HG03095 (cell line): Measurements from ENCODE around the gene ADAMTS8.

Experiments
- ATAC-seq: cut with Tn5 transposase; IDR thresholded peaks from one replicate; pipeline ENCODE4 v1.9.1; 2021; ENCODE audit warnings: moderate library complexity; ENCODE audit not compliant: unreplicated experiment

The ADAMTS8 gene

DNA sequence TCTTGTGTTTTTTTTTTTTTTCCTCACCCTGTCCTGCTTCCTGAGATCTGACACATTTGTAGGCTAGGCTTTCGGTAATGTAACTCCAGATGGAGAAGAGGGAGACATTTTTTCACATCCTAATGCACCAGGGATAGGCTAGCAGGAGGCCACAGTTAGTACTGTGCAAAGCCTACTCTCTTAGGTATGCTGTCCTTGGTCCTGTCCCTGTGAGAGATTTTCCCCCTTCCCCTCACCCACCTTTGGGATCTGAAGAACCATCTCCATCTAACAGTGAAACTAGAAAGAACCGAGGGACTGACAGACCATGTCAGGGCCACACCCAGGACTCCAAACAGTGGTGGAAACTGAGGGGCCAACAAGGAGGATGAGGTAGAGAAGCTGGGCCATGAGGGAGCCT, 29.2 kb downstream of the ADAMTS8 start:
- no peak for ATAC-seq

DNA sequence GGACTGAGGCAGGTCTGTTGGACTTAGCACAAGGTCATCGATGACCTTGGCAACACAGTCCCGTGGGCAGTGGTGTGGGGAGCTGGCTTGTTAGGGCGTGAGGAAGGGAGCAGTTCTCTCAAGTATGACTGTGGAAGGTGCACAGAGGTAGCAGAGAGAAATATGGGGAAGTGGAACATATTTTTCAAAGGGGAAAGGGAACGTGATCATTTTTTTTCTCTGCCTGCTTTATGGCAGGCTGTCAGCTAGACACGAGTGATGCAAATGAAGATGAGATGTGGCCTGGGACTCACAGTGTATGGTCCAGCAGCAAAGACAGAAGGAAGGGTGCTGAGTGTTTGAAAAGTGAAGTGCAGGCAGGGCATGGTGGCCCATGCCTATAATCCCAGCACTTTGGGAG, 30.6 kb downstream of the ADAMTS8 start:
- ATAC-seq = no peak

DNA sequence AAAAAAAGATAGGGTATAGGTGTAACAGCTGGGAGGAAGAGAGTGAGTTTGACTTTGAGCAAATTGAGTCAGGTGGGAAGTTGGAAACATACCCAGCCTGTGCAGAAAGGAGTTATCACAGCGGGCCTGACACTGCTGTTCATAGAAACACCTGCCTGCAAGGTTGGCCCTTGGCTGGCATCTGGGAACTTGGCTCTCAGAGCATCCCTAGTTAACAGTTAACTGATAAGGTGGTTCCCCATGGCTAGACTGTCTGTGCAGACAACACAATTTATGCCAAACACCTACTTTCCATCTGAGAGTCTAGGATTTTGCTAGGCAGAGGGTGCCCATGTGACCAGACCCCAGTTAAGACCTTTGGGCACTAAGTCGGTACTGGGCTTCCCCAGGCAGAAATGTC, 31.4 kb downstream of the ADAMTS8 start:
- ATAC-seq = no peak

DNA sequence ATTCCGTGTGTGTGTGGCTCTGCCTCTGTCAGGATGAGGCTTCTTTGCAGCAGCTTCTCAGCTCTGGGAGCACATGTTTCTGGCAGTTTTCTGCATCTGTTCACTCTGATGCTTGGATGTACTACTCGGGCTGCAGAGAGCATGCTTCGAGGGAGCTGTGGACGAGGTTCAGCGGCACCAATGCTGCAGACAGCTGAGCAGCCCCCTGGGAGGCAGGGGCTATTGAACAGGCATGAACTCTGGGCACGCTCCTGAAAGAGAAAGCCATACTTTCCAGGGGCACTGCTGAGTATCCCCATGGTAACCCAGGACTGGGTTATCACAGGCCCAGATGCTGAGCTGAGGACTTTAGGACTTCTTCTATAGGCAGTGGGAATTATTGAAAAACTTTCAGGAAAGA, 33.8 kb downstream of the ADAMTS8 start:
- ATAC-seq = no peak

DNA sequence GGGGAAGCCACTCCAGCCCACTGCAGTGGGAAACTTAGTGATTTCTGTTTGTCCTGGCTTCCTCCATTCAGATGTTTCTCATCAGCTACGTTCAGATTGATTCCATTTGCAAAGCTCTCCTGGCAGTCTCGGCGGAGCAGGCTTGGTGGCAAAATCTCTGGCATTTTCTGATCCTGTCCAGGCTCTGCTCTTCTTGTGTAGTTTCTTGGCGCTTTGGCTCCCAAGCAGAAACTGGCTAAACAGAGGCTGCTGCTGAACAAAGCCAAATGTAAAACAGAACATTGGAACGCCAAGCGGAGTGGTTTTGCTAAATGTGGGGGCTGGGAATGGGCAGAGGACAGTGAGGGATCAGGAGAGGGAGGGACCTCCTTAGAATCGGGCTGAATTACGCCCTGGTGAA, 36.7 kb downstream of the ADAMTS8 start:
- no peak for ATAC-seq

DNA sequence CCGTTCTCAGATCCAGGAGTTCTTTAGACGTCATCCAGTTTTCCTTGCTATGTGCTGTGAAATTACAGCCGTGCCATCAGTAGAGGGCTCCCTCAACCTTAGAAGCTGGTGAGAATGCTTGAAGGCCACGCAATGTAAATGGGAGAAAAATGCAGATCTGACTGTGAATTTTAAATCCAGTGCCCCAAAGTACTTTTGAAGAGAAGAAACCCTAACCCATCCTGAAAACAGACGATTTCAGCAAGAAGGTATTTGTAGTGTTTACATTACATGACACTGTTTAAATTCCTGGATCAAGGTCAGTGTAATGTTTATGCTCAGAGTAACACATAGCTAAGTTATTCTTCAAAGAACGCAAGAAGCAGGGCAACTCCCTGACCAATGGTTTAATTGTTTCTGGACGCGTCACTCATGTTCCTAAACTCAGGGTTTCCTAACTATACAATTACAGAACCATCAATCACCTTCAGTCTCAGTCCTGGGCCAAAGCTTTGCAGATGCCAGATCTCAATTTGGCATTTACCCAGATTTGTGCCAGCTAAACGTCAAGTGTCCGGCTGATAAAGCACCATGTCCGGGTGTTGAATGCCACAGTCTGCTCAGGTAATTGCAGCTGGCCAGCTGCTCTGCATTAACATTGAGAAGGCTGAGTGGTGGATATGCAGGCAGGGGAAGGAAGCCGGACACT, 38.2 kb downstream of the ADAMTS8 start:
- no peak for ATAC-seq

DNA sequence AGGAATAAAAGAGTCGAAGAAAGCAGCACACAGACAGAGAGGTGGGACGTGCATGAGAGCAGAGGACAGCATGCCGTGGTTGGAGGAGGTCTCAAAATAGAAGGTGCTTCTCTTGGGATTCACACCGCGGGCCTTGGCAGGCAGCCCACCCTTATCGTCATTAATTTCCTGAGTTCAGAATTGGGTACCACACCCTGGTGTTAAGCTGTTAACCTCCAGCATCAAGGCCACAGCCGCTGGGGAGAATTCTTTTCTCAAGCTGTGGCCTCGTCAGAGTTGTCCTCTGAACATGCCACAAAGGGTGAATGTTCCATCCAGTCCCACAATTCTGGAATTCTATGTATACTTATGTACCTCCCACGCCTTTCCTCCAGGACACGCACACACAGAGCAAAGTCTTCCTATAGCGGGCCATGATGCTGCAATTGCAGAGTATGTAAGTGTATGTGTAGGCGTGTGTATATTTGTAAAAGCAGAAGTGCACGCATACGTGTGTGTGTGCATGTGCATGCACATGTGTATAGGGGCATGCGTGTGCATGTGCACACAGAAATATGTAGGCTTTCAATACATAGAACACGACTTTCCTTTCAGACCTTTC, 39.0 kb downstream of the ADAMTS8 start:
- no peak for ATAC-seq

DNA sequence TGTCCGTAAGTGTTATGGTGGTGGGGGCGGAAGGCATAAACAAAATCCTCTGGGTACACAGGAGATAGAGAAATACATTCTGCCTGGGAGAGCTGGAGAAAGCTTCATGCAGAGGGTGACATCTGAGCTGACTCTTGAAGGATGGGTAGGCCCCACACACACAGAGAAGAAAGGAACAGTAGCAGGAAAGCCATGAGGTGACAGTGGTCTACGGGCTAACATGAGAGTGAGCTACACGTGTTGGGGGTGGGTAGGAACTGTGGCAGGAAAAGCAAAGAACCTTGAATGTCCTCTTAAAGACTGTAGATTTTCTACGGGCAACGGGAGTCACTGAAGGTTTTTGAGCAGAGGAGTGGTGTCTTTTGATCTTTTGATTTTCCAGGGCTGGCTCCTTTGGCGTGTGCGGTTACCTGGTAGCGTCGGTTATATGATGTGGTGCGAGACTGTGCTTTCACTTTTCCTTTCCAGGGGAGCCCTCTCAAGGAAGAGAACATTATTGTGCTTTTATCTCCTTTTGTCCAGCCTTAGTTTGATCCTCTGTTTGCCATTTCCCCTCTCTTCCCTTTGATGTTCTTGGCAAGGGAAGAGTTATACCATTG, 39.7 kb downstream of the ADAMTS8 start:
- no peak for ATAC-seq

DNA sequence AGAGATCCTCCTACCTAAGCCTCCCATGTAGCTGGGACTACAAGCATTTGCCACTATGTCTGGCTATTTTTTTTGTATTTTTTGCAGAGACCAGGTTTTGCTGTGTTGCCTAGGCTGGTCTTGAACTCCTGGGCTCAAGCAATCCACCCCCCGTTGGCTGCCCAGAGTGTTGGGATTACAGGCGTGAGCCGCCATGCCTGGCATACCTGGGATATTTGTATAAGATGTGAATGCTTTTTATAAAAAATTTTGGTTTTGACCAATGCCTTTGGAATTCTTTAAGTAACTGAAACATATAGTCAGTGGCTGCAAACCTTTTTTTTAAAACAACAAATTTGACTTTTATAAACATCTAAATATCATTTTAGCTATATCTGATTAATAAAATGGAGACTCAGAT, 42.4 kb downstream of the ADAMTS8 start:
- no peak for ATAC-seq

DNA sequence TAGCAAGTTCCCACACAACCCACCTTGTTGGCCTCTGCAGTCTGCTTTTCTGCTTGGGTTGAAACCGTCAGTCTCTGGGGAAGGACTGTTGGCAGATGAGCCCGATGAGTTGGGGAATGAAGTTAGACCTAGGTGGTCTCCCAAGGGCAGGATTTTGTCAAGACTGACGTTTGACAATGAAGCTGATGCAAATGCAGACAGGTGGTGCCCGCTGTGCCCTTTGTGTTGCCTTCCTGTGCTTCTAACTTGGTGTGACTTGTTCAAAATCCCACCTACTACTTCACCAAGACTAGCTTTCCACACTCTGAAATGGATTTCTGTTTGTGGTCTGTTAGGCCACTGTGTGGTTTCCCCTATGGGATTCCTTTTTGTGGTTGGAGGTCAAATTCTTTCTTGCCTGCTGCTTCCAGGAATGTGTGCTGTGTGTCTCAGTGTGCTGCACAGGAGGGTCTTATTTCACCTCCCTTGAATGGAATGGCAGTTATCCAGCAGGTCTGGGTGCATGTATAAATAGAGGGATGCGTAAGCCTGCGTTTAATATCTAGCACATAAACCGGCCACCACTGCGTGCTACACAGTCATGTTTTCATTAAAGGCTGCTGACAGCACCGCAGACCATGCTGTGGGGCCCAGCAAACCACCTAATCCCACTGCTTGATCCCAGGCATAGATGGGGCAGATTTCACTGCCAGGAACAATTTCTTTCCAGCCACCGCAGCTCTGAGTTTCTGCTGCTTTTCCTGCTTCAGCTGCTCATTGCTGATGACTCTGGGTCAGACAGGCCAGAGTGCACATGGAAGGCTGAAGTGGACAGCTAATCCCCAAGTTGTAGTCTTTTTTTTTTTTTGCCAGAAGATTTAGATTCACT, 44.8 kb downstream of the ADAMTS8 start:
- no peak for ATAC-seq

DNA sequence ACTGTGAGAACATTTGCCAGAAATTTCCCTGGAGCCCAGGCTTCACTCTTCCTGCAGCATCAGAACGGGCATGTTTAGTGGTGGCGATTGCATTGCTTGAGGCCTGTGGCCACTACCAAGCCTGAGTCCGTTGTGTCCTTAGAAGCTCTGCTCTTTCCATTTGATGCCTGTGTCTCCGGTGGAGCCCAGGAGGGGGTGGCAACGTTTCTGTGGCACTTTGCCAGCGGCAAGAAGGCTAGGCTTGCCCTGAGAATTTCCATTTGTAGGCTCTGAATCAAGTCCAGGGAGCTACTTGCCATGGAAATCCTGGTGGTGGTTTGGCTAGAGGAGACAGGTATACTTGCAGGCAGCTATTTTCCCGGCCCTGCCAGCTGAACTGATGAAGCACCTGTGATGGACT, 47.1 kb downstream of the ADAMTS8 start:
- no peak for ATAC-seq

DNA sequence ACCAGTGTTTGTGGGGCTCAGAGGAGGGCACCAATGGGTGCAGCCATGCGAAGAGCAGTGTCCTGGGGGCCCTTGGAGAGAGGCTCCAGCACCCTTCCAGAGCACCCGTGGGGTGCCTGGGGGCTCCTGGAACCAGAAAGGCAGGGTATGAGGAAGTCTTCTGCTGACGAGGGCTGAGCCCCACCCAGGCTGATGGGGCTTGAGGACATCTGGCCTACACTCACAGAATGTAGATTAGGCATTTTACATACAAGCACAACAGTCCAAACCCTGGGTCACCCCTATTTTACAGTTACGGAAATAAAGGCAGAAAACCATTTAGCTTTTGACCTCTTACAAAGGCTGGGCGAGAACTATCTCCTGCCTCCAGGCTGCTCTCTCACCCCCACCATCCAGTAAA, 47.6 kb downstream of the ADAMTS8 start:
- no peak for ATAC-seq

DNA sequence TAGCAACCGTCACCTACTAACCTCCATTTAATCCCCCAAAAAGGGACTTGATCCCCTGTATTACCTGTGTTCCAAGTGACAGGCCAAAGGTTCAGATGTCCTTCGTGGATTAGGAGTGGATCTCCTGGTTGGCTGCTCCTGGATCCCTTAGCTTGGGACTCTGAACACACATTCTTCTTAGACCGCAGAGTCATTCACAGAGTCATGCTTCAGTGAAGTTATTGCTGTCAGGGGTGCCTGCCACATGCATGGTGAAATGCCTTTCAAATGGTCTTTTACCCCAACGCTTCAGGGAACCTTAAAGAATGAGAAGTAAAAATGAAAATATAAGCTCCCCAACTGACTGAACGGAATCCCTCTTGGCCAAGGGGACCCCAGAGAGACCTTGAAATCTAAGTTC, 49.1 kb downstream of the ADAMTS8 start:
- ATAC-seq = no peak

DNA sequence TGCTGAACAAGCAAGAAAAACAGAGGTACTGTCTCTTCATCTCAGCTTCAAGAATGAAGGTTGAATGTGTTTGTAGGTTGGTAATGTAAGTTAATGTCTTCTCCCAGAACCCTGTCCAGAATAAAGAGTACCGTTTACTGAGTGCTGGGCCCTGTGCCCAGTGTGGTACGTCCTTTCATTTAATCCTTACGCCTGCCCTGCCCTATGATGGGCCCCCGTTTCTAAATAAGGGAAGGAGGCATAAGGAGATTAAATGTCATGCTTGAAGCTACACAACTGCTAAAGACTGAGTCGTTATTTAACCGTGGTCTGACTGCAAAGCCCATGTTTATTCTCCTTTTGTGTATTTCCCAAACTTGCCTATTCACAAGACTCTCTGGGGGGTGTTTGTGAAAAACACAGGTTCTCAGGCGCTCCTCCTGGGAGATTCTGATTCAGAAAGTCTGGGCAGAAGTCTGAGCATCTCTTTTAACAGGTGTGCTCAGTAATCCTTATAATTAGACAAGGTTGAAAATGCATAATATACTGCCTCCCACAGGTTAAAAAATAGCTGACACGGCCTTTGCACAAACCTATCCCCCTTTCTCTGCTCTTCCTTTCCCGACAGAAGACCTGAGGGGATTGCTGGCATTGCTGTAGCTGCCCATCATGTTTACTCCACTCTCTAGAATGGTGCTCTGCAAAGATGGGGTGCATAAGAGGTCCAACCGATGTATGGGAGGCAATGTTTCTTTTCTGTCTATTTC, 57.4 kb downstream of the ADAMTS8 start:
- no peak for ATAC-seq

DNA sequence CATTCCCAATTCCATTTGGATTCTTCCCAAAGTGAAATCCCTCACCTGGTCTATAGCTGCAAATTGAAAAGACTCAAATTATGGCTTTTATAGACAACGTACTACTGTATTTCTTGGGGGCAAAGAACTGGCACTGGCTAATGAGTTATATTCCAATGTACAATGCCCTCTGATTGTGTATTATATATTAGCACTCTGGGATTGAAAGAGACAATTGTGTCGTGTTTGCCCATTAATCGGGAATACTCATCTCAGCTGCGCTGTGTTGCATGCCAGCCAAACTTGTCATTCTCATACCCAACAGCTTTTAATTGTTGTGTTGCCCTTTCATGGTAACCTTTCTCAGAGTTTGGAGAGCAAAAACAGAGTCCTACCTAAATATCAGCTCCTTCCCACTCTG, 58.7 kb downstream of the ADAMTS8 start:
- ATAC-seq = no peak

DNA sequence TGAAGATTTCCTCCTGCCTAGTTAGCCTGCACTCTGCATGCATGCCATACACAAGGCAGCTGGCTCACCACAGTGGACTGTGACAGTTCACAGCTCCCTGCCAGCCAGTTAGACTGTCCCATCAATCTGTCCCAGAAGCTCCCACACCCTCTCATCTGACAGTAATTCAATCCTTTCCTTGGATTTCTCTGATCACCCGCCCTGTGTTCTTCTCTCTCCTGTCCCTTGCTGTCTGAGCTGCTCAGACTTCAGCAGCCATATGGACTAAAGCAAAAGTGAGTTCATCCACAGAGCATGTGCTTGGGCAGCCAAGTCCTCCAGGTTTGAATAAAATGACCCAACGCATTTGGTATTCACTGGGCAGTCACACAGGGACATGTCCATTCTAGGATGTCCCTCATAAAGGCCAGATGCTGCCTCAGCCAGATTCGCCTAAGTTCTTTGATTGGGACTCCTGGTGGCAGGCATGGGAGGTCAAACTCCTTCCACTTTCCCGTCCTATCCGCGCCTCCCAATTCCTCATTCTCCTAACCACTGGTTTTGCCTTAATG, 59.2 kb downstream of the ADAMTS8 start:
- no peak for ATAC-seq

DNA sequence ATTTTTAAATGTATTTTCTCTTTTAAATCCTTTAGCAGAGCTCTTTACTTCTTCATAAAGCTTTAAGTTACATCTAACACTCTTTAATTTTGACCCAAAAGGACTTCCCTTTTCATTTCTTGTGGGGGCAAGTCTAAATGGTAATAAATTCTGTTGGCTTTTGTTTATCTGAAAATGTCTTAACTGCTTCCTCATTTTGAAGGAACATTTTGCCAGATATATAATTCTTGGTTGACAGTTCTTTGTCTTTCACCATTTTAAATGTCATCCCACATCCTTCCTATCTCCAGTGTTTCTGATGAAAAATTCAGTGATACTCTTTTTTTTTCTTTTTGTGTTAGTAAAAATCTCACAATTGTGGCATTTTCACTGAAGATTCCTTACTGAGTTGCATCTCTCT, 69.0 kb downstream of the ADAMTS8 start:
- ATAC-seq = no peak

DNA sequence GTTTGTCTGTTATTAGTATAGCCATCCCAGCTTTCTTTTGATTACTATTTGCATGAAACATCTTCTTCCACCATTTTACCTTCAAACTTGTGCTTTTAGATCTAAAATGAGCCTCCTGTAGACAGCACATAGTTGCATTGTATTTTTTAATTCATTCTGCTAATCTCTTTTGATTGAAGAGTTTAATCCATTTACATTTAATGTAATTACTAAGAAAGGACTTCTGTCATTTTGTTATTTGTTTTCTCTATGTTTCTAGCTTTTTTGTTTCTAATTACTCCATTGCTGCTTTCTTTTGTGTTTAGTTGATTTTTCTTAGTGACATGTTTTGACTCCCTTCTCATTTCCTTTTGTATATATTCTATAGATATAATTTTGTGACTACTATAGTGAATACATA, 70.0 kb downstream of the ADAMTS8 start:
- ATAC-seq = no peak
